Fibroblast of pulmonary artery (primary cell): ENCODE measurements around the gene STX8.
A peak's percentile ranks its signal among the peaks of the same experiment; 100 is the strongest.

Experiments used
- DNase-seq: peaks from one replicate; pipeline ENCODE4 v3.0.0-alpha.2; 2010; ENCODE audit warnings: low read depth
- H3K4me3 ChIP-seq: replicated peaks from 2 replicates; pipeline ENCODE4 v1.5.1; 2011; ENCODE audit warnings: low read depth, mild to moderate bottlenecking, control low read depth, low read length, moderate library complexity
- TF ChIP-seq, protein P1 (sequence below): IDR thresholded peaks from 2 replicates; pipeline ENCODE4 v1.5.1; 2011; ENCODE audit warnings: mild to moderate bottlenecking, control low read depth, low read length, inconsistent platforms; ENCODE audit errors: missing control alignments

Gene STX8

GRCh38 chr17:9408868-9409829, 166.5 kb downstream of the STX8 start:
- DNase-seq: no peak
- TF ChIP-seq, protein P1, sequence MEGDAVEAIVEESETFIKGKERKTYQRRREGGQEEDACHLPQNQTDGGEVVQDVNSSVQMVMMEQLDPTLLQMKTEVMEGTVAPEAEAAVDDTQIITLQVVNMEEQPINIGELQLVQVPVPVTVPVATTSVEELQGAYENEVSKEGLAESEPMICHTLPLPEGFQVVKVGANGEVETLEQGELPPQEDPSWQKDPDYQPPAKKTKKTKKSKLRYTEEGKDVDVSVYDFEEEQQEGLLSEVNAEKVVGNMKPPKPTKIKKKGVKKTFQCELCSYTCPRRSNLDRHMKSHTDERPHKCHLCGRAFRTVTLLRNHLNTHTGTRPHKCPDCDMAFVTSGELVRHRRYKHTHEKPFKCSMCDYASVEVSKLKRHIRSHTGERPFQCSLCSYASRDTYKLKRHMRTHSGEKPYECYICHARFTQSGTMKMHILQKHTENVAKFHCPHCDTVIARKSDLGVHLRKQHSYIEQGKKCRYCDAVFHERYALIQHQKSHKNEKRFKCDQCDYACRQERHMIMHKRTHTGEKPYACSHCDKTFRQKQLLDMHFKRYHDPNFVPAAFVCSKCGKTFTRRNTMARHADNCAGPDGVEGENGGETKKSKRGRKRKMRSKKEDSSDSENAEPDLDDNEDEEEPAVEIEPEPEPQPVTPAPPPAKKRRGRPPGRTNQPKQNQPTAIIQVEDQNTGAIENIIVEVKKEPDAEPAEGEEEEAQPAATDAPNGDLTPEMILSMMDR: no peak
- H3K4me3 ChIP-seq: no peak overlapping the region

GRCh38 chr17:9408381-9408780, 167.2 kb downstream of the STX8 start:
- TF ChIP-seq, protein P1: no peak
- no peak for DNase-seq

DNA sequence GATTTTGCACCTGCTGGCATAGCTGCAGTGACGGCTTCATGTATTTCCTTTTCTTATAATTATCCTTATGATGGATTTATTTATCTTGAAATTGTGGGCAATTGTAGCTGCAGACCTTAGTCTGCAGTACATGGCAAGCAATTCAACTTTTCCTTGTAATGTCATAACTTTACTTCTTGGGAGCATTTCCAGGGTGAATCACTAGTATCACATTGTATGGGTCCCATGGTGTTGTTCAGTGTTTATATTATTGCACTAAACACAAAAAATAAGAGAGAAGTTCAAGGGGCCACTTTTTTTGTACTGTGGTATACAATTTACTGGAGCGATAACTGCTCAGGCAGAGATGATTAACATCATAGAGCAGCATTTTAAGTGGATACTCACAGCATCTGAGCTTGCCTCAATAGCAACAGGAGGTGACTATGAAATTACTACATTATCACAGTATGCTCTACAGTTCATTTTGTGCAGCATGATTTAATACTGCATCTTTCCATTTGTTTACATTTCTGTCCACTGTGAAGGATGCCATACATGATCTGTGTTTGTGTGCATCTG, 169.5 kb downstream of the STX8 start:
- no peak for DNase-seq

More at GRCh38 chr17:9408381-9408780, 167.2 kb downstream of the STX8 start:
- no peak overlapping the region for H3K4me3 ChIP-seq

GRCh38 chr17:9403257-9403656, 172.4 kb downstream of the STX8 start:
- DNase-seq: no peak
- TF ChIP-seq, protein P1: no peak
- H3K4me3 ChIP-seq: no peak overlapping the region

More for the DNA sequence above, 169.5 kb downstream of the STX8 start:
- H3K4me3 ChIP-seq: no peak overlapping the region
- TF ChIP-seq, protein P1: no peak

DNA sequence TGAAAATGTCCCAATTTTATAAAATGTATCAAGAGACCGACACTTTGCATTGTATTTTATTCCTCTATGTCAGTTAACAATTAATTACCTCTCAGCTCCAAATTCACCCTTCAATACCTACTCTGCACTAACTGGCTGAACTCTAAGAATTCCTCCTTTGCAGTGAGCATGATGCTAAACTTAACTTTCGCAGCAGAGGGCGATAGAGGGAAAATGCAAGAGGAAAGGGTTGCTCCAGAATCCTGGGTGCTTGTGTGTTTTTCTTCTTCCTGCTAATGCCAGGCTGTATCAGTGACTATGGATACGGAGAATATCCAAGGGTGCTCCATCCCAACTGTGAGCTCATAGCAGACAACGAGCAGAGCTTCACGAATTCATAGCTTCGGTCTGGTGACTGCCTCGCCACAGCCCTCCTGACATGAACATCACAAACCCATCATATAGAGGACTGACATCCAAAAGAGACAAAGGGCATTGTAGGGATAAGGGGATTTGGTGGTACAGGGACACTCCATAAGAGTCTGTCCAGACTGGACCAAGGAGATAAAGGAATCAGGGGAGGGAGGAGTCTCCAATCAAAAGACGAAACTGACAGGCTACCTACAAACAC, 172.9 kb downstream of the STX8 start:
- TF ChIP-seq, protein P1: peak; percentile 65
- DNase-seq: peak; percentile 55
- H3K4me3 ChIP-seq: no peak overlapping the region

DNA sequence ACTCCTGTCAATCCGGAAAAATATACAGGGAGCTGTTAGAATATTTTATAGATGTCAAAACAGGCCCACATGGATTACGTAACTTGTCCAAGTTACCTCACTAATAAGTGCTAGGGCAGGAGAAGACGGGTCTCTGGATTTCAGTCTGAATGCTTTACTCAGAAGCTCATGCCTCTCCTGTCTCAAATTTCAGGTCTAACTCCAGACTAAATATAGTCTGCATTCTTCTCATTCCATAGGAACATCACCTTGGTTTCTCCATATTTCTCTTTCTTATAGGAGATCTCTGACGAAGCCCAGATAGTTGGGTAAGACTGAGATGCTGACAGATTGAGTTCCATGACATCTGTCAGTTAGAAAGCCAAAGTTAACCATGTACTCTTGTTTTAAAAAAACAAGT, 174.2 kb downstream of the STX8 start:
- TF ChIP-seq, protein P1: no peak
- peak; percentile 61 for DNase-seq
- no peak overlapping the region for H3K4me3 ChIP-seq
